T-helper 22 cell (primary cell): ENCODE measurements around the gene CTSF.

Source experiments
- DNase-seq: peaks from one replicate; pipeline ENCODE4 v3.0.0-alpha.2; 2020; ENCODE audit warnings: low read depth

CTSF gene

GRCh38 chr11:66532784-66533183, 35.6 kb downstream of the CTSF start:
- DNase-seq = no peak

- no peak for DNase-seq
Measured at GRCh38 chr11:66531841-66532240, 36.6 kb downstream of the CTSF start.

DNA sequence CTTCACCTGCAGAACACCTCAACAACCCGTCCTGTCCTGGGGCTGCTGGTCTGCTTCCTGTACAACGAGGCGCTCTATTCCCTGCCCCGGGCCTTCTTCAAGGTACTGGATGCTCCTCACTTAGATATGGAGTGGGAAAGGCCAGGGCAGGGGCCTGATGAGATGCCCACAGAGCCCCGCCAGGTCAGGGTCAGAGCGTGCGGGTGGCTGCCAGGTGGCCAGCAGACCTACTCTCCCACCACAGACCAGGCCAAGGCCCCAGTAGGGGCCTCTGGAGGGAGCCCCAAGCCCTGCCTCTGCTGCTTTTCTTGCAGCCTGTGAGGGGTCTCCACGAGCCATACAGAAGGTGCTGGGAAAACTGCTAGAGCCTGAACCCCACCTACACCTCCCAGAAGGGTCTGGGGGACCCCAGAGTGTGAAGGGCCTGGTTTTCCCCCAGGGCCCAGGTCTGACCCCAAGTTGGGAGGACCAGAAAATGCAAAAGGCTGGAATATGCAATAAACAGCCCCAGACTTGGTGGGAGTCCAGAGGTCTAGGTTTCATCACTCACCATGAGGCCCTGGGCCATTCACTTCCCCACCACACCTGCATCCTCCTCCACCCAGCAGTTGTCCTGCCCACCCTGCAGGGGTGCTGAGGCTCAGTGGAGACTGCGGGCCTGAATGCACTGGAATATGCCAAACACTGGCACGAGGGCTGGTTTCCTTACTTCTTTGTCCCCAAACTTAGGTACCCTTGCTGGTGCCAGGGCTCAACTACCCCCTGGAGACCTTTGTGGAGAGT, 37.3 kb downstream of the CTSF start:
- no peak for DNase-seq

DNA sequence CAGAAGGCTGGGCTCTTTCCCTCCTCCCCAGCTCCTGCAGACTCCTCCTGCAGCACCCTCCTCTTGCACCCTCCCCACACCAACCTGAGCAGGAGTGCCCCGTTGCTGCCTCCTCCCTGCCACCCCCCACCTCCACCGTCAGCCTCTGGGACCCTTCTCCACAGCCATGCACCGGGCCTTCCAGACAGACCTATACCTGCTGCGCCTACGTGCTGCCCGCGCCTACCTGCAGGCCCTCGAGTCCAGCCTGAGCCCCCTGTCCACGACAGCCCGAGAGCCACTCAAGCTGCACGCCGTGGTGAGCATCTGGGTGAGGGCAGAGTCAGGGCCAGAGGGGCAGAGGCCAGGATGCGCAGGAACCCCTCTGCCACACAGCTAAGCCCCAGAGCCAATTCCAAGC, 38.8 kb downstream of the CTSF start:
- DNase-seq = no peak

- DNase-seq = no peak
Measured at GRCh38 chr11:66529069-66529468, 39.3 kb downstream of the CTSF start.

DNA sequence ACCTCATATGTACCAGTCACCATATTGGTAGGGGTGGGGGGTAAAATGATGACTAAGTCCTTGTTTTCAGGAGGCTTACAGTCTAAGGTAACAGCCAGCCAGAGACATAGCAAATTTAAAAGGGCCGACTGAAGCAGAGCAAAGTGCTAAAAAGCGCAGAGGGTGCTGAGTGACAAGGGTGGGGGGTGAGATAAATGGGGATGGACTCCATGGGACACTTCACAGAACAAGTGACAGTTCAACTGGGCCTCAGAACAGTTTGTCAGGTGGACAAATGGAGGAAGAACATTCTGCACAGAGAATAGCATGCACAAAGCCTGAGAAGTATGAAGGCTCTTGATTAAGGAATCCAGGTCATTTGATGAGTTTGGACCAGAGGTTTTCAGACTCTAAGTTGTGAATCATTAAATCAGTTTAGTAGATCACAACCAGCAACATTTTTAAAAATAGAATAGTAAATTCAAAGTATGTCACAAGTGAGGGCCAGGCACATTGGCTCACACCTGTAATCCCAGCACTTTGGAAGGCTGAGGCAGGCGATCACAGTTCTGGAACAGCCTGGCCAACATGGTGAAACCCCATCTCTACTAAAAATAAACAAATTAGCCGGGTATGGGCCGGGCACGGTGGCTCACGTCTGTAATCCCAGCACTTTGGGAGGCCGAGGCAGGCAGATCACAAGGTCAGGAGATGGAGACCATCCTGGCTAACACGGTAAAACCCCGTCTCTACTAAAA, 43.9 kb downstream of the CTSF start:
- DNase-seq = no peak

DNA sequence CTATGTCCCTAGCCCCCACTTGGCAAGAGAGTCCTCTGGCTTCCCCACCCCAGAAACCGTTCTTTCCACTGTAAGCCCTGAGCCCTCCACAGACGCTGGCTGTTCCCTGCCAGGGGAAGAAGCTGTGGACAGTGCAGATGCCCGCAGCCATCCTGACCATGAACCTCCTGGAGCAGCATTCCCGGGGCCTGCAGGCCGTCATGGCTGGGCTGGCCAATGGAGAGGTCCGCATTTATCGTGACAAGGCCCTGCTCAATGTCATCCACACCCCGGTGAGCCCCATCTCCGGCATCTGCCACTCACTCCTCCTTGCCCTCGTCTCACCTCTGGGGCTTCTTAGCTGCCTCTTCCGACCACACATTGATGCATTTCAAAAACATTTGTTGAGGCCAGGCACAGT, 44.8 kb downstream of the CTSF start:
- no peak for DNase-seq
